ENCODE measurements around the gene SPATA16. TPM values are rescaled to one million over a fixed set of nuclear protein-coding genes. Genes with fewer than 3 reads are reported as not detected.

SPATA16 gene
- total RNA-seq, 1 experiment from 2014 or later, result 0.44 TPM

DNA sequence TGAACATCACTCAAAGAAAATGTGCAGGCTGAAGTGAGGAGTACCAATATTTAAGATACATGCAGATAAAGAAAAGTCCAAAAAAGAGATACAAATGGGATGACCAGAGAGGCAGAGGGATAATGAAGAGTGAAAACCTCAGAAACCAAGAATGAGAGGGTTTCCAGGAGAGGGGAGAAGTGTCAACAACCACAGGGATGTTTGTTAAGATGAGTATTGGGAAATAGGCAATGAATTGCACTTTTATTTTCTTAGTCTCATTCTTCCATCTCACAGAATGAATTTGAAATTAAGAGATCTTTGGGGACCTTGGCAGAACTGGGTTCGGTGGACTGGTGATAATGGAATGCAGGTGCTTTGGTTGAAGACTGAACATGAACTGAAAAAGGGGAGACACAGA lies 288.0 kb downstream of the SPATA16 start (continued):
- TF ChIP-seq, protein P1, sequence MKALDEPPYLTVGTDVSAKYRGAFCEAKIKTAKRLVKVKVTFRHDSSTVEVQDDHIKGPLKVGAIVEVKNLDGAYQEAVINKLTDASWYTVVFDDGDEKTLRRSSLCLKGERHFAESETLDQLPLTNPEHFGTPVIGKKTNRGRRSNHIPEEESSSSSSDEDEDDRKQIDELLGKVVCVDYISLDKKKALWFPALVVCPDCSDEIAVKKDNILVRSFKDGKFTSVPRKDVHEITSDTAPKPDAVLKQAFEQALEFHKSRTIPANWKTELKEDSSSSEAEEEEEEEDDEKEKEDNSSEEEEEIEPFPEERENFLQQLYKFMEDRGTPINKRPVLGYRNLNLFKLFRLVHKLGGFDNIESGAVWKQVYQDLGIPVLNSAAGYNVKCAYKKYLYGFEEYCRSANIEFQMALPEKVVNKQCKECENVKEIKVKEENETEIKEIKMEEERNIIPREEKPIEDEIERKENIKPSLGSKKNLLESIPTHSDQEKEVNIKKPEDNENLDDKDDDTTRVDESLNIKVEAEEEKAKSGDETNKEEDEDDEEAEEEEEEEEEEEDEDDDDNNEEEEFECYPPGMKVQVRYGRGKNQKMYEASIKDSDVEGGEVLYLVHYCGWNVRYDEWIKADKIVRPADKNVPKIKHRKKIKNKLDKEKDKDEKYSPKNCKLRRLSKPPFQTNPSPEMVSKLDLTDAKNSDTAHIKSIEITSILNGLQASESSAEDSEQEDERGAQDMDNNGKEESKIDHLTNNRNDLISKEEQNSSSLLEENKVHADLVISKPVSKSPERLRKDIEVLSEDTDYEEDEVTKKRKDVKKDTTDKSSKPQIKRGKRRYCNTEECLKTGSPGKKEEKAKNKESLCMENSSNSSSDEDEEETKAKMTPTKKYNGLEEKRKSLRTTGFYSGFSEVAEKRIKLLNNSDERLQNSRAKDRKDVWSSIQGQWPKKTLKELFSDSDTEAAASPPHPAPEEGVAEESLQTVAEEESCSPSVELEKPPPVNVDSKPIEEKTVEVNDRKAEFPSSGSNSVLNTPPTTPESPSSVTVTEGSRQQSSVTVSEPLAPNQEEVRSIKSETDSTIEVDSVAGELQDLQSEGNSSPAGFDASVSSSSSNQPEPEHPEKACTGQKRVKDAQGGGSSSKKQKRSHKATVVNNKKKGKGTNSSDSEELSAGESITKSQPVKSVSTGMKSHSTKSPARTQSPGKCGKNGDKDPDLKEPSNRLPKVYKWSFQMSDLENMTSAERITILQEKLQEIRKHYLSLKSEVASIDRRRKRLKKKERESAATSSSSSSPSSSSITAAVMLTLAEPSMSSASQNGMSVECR (CRISPR knock-in tag; IDR thresholded peaks at IDR 0.05; ENCODE audit: borderline replicate concordance), result no peak

DNA sequence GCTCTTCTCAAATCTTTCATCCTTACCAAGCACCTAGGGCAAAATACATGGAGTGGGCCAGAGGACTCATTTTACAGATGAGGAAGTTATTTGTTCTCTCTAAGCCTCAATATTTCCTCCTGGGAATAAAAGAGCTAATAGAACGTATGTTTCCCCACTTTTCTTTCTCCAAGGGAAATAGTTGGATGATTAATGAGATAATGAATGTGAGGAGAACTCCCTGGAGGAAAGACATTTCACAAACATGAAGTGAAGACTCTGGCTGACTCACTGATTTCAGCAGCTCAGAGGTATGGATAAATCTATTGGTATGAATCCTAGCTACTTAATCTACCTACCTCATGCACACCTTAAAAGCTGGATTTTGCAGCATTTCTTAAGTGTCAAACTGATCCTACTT lies 292.1 kb downstream of the SPATA16 start:
- Mint-ChIP-seq H3K36me3 (no peaks in the 10 kb centered on the region), H3K4me3 (no peak overlapping the region), H3K27me3 (ENCODE audit: low read depth) (no peaks in the 10 kb centered on the region), H3K4me1 (peaks cover 11% of the 10 kb centered on the region), H3K27ac (no peak overlapping the region), H3K9me3 (no peaks in the 10 kb centered on the region)
- ATAC-seq (no peak), DNase-seq (ENCODE audit: low spot score) (no peak)
- TF ChIP-seq, protein P2, sequence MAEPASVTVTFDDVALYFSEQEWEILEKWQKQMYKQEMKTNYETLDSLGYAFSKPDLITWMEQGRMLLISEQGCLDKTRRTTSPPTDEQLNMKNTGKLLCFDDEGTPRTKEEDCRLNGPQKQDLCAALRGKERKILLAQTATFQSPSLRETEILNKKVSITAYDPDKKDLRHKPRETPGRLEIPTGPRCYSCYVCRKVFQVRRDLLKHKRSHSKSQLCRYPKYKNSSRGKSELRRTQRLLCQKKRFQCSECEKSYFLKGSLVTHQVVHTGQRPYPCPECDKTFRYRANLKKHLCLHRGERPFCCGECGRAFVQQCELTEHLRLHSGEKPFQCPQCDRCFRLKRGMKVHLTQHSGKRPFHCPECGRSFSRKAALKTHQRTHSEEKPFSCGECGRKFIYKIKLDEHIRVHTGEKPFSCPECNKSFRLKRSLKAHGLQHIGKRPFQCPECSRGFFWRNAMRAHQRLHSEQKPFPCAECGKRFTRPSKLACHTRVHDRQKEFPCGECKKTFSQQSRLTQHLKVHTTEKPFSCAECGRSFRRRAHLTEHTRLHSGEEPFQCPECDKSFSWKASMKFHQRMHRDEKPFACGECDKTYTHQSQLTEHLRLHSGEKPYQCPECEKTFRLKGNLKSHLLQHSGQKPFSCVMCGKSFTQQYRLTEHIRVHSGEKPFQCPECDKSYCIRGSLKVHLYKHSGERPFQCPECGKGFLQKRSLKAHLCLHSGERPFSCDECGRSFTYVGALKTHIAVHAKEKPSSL (CRISPR knock-in tag; conservative IDR thresholded peaks at IDR 0.05), result no peak
- TF ChIP-seq FOXP1 (CRISPR knock-in tag; IDR thresholded peaks at IDR 0.05; ENCODE audit: borderline replicate concordance), result no peak
- no peak for TF ChIP-seq ETV6 (CRISPR knock-in tag; IDR thresholded peaks at IDR 0.05)
- TF ChIP-seq, protein P3, sequence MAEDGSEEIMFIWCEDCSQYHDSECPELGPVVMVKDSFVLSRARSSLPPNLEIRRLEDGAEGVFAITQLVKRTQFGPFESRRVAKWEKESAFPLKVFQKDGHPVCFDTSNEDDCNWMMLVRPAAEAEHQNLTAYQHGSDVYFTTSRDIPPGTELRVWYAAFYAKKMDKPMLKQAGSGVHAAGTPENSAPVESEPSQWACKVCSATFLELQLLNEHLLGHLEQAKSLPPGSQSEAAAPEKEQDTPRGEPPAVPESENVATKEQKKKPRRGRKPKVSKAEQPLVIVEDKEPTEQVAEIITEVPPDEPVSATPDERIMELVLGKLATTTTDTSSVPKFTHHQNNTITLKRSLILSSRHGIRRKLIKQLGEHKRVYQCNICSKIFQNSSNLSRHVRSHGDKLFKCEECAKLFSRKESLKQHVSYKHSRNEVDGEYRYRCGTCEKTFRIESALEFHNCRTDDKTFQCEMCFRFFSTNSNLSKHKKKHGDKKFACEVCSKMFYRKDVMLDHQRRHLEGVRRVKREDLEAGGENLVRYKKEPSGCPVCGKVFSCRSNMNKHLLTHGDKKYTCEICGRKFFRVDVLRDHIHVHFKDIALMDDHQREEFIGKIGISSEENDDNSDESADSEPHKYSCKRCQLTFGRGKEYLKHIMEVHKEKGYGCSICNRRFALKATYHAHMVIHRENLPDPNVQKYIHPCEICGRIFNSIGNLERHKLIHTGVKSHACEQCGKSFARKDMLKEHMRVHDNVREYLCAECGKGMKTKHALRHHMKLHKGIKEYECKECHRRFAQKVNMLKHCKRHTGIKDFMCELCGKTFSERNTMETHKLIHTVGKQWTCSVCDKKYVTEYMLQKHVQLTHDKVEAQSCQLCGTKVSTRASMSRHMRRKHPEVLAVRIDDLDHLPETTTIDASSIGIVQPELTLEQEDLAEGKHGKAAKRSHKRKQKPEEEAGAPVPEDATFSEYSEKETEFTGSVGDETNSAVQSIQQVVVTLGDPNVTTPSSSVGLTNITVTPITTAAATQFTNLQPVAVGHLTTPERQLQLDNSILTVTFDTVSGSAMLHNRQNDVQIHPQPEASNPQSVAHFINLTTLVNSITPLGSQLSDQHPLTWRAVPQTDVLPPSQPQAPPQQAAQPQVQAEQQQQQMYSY (CRISPR knock-in tag; IDR thresholded peaks at IDR 0.05), result no peak
- TF ChIP-seq, protein P4, sequence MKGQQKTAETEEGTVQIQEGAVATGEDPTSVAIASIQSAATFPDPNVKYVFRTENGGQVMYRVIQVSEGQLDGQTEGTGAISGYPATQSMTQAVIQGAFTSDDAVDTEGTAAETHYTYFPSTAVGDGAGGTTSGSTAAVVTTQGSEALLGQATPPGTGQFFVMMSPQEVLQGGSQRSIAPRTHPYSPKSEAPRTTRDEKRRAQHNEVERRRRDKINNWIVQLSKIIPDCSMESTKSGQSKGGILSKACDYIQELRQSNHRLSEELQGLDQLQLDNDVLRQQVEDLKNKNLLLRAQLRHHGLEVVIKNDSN (CRISPR knock-in tag; IDR thresholded peaks at IDR 0.05), result no peak
- no peak for TF ChIP-seq SP1 (CRISPR knock-in tag; conservative IDR thresholded peaks at IDR 0.05)
- no peak for TF ChIP-seq NR2C2 (CRISPR knock-in tag; IDR thresholded peaks at IDR 0.05)
- TF ChIP-seq TCF7 (CRISPR knock-in tag; IDR thresholded peaks at IDR 0.05; ENCODE audit: low read depth), result no peak
- TF ChIP-seq, protein P5, sequence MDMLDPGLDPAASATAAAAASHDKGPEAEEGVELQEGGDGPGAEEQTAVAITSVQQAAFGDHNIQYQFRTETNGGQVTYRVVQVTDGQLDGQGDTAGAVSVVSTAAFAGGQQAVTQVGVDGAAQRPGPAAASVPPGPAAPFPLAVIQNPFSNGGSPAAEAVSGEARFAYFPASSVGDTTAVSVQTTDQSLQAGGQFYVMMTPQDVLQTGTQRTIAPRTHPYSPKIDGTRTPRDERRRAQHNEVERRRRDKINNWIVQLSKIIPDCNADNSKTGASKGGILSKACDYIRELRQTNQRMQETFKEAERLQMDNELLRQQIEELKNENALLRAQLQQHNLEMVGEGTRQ (CRISPR knock-in tag; IDR thresholded peaks at IDR 0.05), result no peak
- TF ChIP-seq, protein P6, sequence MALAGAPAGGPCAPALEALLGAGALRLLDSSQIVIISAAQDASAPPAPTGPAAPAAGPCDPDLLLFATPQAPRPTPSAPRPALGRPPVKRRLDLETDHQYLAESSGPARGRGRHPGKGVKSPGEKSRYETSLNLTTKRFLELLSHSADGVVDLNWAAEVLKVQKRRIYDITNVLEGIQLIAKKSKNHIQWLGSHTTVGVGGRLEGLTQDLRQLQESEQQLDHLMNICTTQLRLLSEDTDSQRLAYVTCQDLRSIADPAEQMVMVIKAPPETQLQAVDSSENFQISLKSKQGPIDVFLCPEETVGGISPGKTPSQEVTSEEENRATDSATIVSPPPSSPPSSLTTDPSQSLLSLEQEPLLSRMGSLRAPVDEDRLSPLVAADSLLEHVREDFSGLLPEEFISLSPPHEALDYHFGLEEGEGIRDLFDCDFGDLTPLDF (CRISPR knock-in tag; IDR thresholded peaks at IDR 0.05), result no peak
- TF ChIP-seq, protein P7, sequence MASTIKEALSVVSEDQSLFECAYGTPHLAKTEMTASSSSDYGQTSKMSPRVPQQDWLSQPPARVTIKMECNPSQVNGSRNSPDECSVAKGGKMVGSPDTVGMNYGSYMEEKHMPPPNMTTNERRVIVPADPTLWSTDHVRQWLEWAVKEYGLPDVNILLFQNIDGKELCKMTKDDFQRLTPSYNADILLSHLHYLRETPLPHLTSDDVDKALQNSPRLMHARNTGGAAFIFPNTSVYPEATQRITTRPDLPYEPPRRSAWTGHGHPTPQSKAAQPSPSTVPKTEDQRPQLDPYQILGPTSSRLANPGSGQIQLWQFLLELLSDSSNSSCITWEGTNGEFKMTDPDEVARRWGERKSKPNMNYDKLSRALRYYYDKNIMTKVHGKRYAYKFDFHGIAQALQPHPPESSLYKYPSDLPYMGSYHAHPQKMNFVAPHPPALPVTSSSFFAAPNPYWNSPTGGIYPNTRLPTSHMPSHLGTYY (CRISPR knock-in tag; IDR thresholded peaks at IDR 0.05), result no peak
- TF ChIP-seq, protein P8, sequence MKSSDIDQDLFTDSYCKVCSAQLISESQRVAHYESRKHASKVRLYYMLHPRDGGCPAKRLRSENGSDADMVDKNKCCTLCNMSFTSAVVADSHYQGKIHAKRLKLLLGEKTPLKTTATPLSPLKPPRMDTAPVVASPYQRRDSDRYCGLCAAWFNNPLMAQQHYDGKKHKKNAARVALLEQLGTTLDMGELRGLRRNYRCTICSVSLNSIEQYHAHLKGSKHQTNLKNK (CRISPR knock-in tag; IDR thresholded peaks at IDR 0.05), result no peak
- ChIA-PET POLR2A (no interaction called here), CTCF (interaction anchor here (1.1 kb wide), 1 partner anchor 13 kb away, joined by 3 read pairs; no protein-coding TSS in a partner anchor)
